ENCODE measurements around the gene SPATA16.
"Not testable (repeated sequence)": the region's sequence is repeated elsewhere in the genome, so short reads cannot be mapped to it uniquely, and the experiment has no call there.

SPATA16 gene

DNA sequence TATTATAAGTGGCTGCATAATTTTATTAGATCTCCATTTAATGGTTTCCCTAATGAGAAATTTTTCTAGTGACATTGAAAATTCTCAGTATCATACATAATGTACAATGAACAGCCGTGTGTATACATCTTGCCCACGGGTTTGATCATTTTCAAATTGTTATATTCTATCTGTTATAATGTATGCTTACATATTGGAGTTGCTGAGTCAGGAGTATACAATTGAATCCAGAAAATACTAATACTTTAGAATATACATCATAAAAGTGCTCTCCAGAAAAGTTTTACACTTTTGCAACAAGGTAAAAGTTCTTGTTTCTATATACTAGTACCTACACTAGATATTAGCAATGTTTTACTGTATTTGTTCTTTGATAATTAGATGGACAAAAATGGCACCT, 82.8 kb downstream of the SPATA16 start:
- DNase-seq: no peak

DNA sequence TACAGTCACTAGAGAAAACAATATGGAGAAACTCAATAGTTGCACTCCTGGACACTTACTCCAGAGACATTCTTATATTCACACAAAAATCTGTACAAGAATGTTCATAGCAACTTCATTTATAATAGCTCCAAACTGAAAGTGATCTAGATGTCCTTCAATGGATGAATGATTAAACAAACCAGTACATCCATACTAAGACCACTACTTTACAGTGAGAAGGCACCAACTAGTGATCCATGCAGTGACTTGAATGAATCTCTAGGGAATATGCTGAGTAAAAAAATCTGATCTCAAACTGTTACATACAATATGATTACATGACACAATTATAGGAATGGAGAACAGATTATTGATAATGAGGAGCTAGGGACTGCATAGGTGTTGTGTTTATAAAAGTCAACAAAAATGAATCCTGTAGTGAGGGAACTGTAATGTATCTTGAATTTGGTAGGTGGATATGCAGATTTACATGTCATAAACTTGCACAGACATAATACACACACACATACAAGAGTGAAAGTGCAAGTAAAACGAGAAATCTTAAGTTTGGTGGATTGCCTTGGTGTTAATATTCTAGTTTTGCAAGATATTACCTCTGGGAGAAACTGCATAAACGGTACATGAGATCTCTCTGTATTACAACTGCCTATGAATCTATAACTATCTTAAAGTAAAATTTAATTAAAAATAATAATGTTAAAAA, 85.7 kb downstream of the SPATA16 start:
- DNase-seq: no peak

DNA sequence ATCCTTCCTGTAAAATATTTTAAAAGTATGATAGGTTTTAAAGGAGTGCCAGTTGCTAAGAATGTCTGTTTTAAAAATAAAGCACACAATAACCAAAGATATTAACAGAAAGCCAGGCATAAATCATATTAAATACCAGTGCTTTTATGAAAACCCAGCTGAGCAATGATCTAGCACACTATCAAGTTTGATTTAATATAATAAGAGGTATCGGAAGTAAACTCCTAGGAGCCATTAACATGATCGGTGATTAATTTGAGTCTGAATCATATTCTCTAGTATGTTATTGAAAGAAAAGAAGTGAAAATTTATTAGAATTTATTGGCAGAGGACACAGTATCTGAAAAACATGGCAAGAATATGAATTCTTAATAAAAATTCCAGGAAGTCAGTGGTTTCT, 91.7 kb downstream of the SPATA16 start:
- DNase-seq: no peak

DNA sequence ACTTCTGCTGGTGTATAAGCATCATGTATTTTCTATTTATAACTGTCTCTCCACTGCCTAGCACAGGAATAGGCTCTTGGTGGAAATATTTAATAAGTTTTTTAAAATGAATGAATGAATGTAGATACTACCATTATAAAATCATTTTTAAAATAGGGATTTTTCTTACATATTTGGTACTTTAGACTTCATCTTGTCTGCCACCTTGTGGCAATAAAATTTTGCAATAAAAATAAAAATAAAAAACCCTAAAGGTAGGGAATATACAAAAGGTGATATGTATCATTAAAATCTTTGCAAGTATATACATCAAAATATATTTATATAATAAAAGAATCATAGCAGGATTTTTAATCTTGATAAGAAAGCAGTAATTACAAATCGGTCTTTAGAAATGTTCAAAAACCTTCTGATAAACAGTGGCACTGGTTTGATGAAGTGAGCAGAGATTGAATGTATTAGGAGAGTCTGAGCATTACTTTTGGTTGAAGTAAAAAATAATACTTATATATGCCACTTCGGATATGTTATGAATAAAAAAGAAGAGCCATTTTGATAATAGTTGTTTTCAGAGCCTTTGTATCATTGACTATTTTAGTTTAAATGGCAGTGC, 95.2 kb downstream of the SPATA16 start:
- no peak for DNase-seq

DNA sequence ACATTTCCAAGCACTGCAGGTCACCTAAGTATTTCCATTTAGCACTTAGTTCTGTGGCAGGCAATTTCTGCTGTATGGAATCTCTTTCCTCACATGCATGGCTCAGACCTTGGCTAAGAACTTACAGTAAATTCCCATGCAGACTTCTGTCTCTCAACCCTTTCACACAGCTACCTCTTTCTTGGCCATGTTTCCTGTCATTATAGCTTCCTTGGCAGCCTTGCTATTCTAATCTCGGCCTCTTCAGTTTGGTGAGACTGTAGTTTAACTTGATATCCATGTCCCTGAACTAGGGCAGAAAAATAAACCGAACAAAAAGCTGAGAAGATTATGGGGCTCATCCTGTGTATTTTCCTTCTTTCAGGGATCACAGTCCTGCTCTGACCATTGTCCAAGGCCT, 96.0 kb downstream of the SPATA16 start:
- DNase-seq: no peak

DNA sequence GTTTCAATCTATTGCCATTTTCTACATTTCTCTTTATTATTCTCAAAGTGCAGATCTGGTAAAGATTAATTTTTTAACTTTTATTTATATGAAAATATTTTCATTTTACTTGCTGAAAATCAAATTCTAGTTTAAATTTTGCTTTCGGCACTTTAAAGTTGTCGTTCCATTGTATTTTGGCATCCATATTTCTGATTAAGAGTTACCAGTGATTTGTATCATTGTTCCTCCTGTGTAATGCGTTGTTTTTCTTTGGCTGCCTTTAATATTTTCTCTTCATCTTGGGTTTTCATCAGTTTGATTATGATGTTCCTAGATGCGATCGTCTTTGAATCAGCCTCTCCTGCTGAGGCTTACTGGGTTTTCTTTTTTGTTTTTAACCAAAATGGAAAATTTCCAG, 97.3 kb downstream of the SPATA16 start:
- no peak for DNase-seq

DNA sequence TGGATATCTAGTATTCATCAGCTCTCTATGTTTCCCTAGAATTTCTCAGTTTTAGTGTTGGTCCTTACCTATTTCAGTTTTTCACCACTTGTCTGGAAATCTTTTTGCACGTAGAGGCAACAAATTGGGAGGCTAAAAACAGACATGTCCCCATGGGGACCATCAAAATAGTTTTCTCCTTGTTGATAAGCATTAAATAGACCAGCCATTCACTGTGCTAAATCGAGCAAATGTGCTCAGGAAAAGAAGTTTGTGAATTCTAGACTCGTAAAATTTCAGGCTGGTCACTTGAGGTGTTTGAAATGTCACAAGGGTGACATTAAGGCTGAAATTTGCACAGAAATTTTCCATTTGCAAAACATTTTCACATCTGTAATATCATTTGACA, 102.6 kb downstream of the SPATA16 start:
- DNase-seq: no peak

DNA sequence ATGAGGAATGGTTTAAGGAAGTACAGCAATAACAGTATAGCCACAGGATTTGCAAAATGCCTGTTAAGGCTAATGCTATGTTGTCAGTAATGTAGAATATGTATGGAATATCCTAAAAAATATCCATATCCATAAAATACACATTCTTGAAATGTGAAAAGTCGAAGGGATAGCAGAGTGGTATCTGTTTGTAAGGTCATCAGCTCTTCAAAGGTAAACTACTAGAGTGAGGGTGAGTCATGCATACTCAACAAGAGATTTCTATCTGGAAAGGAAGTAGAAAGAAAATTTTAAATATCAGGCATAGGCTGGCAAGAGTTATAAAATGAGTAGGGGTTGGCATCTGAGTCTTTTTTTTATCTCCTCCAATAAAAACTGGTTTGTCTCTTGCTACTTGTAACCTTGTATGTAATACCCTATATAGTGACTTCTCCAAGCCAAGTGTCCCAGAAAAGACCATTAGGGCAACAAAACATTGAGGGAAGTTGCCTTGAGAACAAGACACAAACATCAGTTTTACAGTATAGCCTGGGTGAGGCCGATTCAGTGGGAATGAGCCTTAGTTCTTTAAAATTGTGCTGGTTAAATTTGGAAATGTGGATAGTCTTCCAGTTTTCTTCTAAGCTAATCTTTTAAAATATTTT, 103.1 kb downstream of the SPATA16 start:
- no peak for DNase-seq

DNA sequence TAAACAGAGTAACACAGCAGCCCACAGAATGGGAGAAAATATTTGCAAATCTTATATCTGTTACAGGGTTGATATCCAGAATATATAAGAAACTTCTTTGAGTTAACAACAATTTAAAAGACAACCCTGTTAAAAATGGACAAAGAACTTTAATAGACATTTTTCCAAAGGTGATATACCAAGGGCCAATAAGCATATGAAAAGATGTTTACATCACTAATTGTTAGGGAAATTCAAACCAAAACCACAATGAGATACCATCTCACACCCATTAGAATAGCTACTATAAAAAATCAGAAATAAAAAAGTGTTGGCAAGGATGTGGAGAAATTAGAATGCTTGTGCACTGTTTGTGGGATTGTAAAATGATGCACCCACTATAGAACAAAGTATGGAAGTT, 110.8 kb downstream of the SPATA16 start:
- no peak for DNase-seq

DNA sequence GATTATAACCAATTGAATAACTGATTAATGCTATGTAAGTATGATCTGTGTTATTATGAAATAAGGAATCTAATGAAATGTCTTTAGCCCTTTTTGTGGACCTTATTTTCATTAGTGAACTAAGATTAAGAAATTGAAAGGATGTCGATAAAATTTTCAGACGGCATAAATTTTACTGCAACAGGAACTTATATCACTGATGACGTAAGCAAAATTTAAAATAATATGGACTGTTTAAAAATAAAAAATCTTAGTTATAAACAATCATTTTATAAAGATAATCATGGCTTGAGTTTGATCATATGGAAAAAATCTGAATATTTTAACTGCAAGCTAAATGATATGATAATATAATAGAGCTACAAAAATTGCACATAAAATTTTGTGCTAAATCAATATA, 112.7 kb downstream of the SPATA16 start:
- no peak for DNase-seq

DNA sequence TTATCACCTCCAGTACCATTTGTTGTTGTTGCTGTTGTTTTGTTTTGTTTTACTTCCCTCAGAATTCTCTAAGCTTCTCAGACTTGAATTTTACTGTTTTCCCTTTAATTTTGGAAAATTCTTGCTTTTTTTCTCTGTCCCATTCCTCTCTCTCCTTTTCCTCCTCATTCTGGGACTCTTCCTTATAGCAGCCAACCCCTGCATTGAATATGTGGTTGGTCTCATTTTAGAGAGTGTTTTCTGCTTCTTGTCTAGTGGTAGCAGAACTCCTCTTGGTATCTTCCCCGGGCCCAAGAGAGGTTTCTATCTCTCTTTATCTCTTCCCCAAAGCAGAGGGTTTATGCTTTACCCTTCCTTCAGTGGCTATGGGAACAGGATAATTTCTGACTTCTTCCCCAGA, 113.6 kb downstream of the SPATA16 start:
- DNase-seq: no peak

DNA sequence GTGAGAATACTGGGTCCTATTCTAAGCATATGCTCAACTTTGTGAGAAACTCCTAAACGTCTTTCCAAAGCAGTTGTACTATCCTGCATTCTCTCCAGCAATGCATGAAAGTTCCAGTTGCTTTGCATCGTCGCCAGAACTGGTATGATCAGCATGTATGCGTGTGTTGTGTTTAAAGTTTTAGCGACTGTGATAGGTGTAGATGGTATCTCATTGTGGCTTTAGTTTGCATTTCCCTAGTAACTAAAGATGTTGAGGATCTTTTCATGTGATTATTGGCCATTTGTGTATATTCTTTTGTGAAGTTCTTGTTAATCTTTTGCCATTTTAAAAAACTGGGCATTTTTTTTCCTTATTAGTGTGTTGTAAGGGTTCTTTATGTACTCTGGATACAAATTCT, 115.1 kb downstream of the SPATA16 start:
- no peak for DNase-seq

DNA sequence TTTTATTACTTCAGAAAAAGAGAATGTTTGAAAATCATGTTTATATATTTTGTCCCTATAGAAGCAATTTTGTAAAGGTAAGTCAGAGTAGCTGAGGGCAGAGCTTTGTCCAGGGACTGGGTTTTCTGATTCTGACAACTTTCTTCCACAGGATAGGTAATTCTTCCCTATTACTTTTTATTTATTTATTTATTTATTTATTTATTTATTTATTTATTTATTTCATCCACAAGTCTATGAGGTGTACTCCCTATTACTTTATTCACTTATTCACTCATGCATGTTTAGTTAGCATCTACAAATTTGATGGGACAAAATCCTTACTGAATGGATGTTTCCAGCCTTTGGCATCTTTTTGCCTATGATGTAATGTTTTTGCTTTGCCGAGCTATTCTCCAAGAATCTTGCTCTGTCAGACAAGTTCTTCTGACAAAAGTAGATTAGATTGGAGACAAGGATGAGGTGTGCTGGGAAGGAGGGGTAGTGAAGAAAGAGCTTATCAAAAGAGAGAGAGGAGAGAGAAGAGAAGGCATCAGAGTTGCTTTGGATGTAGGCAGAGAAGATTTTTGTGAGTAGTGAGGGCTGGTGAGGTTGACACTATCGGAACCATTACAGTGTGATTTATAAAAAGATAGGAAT, 119.4 kb downstream of the SPATA16 start:
- DNase-seq: no peak

DNA sequence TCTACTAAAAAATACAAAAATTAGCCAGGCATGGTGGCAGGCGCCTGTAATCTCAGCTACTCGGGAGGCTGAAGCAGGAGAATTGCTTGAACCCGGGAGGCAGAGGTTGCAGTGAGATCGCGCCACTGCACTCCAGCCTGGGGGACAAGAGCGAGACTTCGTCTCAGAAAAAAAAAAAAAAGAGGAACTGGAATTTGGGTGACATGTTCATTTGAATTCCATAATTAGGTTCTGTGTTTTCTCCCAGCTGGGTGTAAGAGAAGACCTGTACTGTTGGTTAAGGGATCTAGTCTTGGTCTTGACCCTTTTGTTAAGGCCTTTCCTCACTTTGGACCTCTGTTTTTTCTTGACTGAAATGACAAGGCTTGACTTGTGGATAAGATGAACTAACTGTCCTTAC, 120.9 kb downstream of the SPATA16 start:
- not testable (repeated sequence) for DNase-seq

DNA sequence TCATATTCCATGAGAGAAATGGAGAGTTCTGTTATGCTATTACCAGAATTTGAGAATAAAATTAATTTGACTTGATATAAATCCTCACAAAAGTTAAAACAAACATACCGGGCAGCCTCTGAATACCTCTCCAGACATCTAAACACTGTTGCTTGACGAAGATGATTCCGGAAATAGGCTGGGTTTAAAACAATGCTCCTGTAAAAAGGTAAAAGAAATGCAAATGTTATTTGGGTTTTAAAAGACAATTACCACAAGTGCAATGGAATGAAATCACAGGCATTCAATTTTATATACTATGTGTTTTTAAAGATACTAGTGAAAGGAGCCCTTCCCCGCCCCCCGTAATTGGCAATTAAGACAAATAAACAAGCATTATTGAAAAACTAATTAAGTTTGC, 121.7 kb downstream of the SPATA16 start:
- DNase-seq: no peak

DNA sequence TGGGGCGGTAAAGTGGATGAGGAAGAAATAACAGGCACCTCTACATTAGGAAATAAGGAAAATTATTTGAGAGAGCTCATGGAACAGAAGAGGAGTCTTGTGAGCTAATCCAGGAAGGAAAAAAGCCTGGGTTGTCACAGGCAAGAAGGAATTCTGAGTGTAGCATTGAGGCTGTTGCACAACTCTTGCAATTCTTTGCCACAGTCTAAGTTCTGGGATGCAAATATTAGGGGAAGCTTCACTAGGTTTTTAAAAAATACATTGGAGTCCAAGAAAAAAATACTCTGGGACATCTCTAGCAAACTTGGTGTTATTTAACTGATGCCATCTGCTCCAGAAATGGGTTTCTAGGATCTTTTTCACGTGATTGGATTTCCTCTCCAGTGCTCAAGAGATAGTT, 122.3 kb downstream of the SPATA16 start:
- DNase-seq: no peak

DNA sequence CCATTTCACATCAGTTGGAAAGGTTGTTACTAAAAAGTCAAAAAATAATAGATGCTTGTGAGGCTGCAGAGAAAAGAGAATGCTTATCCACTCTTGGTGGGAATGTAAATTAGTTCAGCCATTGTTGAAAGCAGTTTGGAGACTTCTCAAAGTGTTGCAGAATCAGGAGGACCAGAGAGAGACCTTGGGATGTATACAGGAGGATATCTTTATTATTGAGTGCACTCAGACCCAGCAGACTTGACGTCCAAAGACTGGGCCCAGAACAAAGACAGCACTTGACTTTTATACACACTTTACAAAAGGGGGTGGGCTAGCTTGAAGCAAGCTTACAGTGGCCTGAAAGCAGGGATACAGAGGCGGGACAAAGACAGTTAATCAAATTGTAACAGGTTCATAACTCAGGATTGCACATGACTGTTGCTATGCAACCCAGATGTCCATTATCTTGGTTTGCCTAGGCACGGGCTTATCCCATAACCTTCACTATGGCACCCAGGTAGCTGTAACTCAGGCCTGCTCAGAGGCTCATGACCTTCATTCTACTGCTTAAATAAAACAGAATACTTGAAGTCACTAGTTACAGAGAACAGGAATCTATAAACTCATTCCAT, 127.7 kb downstream of the SPATA16 start:
- DNase-seq: no peak

DNA sequence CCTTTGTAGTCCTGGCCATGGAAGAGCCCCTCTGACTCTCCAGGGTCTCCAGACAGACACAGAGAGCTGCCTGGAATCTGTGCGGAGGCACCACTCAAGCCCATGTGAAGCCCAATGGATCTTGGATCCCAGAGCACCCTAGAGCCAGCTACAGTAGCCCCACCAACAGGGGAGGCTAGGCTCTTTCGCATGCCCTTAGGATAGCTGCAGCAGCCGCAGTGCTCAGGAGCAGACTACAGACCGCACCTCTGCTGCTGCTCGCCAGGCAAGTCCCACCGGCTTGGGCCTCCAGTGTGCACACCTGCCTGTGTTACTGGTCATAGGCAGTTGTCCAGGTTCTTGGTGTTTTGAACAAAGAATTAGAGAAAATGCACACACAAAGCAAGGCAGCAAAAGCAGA, 131.6 kb downstream of the SPATA16 start:
- no peak for DNase-seq

DNA sequence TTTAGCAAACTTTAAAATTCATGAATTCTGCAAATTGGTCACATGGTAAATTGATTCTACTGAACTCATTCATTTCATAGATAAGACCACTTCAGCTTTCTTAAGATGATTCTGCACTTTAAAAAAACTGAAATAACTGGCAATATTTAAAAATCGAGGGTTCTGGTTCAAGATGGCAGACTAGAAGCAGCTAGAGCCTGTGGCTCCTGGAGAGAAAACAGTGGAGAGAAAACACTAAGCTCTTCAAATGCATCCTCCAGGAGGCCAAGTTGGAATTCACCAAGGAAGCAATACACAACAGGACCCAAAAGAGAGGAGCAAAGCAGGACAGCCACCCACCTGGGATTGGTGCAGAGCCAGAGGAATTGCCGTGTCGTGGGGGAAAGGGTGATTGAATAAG, 132.1 kb downstream of the SPATA16 start:
- DNase-seq: no peak

DNA sequence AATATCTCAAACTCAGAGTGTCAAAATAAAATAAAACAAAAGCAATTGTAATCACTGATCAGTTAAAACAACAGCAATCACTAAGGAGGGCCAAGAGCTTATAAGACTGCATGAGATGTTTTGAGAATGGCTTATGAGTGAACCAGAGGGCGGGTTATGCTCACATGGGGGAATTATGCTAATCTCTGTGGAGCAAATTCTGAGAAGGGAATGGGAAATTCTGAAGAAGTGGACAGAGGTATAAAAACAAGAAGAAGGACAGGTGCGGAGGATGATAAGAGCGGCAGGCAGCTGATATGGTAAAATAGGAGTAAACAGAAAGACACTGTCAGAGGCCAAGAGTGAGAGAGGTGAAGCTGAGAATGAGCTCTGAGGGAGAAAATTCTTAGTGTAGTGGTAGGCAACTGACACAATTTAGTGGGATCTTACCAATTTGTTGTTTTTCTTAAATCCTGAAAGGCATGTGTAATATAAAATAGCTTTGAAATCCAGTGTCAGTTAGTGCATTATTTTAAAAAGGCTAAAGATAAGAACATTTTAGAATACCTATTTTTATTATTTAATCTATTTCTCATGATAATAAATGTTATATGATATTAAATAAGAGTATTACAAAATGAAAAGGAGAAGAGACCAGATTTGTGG, 133.8 kb downstream of the SPATA16 start:
- no peak for DNase-seq

DNA sequence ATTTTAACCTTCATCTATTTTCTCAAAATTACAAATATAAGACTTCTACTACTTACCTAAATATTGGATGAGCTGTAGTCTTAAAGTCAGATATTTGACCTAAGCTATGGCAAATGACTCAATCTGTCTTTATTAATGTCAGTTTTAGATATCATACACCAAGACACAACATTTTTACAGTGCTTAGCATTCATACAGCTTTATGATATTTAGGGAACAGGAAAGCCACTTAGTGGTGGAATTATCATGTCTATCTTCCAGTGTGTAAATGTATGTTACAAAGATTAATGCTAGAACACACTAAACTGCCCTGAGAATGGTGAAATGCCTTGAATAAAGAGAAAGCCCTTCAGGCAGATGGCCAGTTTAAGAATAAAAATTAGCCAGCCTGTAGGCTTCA, 135.0 kb downstream of the SPATA16 start:
- no peak for DNase-seq

DNA sequence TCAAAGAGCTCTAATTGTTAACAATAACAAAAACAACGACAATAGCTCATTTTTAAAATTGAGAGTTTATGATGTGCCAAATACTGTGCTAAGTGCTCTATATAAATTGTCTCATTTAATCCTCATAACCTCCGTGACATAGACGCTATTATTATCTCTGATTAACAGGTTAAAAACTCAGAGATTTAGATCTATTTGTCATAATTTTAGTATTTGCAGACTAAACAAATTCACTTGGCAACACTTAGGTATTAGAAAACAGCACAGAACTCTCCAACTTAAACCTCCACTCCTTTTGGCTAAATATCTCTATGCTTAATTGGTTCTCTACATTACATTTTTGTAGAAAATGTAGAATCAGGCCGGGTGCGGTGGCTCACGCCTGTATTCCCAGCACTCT, 136.4 kb downstream of the SPATA16 start:
- DNase-seq: no peak

DNA sequence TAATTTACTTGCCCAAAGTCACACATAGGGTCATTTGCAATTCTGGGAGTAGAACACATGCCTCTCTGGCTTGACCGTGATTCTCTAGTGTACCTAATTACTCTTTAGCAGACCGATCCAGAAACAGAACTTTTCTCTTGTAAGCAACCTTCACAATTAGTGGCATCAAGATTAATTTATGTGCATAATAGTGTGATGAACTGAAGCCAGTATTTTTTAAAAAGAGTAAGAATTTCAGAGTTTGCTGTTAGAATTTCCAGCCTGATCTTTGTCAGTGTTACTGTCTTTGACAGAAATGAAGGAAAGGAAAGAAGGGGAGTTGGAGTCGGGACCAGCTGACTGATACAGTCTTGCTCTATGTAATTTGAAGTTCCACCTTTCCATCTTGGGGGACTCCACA, 137.1 kb downstream of the SPATA16 start:
- DNase-seq: no peak

Data from stimulated activated naive CD4-positive, alpha-beta T cell (primary cell).